GM12873 (cell line): Measurements from ENCODE around the gene PXDC1.

Experiments
- CTCF ChIP-seq: IDR thresholded peaks from 2 replicates; pipeline ENCODE4 v1.5.1; 2012; ENCODE audit warnings: low read depth, mild to moderate bottlenecking, moderate library complexity, low read length, control low read depth; ENCODE audit not compliant: insufficient read depth; ENCODE audit errors: missing control alignments

The PXDC1 gene

GRCh38 chr6:3698021-3698420, 53.5 kb downstream of the PXDC1 start:
- no peak for TF ChIP-seq CTCF

- no peak for TF ChIP-seq CTCF
These were observed 53.9 kb downstream of the PXDC1 start for GRCh38 chr6:3697609-3698008.

- TF ChIP-seq CTCF = no peak
These were observed 54.9 kb downstream of the PXDC1 start for GRCh38 chr6:3696525-3697088.

- no peak for TF ChIP-seq CTCF
These were observed 56.3 kb downstream of the PXDC1 start for GRCh38 chr6:3695065-3695817.

GRCh38 chr6:3693831-3694230, 57.7 kb downstream of the PXDC1 start:
- no peak for TF ChIP-seq CTCF

- TF ChIP-seq CTCF = no peak
These were observed 61.0 kb downstream of the PXDC1 start for GRCh38 chr6:3690506-3690905.

- TF ChIP-seq CTCF = no peak
These were observed 63.7 kb downstream of the PXDC1 start for GRCh38 chr6:3687847-3688246.
